A172 (cell line): Measurements from ENCODE around the gene DUSP11. TPM values are rescaled to one million over a fixed set of nuclear protein-coding genes. Genes with fewer than 3 reads are reported as not detected.
A peak's percentile ranks its signal among the peaks of the same experiment; 100 is the strongest.
"Not testable (repeated sequence)": the region's sequence is repeated elsewhere in the genome, so short reads cannot be mapped to it uniquely, and the experiment has no call there.

Experiments used
- DNase-seq: peaks from one replicate; pipeline ENCODE4 v3.0.0-alpha.2; 2015; ENCODE audit warnings: low spot score
- total RNA-seq: library from RNA; depleted of rRNA; stranded (reverse); fragments of >200 nt; shearing (Covaris generic); gene quantifications from 2 replicates; pipeline ENCODE4 v1.2.3, GENCODE V29; 2014; rRNA removed

Gene DUSP11
- total RNA-seq: 41.0 and 43.7 TPM in 2 replicates

DNA sequence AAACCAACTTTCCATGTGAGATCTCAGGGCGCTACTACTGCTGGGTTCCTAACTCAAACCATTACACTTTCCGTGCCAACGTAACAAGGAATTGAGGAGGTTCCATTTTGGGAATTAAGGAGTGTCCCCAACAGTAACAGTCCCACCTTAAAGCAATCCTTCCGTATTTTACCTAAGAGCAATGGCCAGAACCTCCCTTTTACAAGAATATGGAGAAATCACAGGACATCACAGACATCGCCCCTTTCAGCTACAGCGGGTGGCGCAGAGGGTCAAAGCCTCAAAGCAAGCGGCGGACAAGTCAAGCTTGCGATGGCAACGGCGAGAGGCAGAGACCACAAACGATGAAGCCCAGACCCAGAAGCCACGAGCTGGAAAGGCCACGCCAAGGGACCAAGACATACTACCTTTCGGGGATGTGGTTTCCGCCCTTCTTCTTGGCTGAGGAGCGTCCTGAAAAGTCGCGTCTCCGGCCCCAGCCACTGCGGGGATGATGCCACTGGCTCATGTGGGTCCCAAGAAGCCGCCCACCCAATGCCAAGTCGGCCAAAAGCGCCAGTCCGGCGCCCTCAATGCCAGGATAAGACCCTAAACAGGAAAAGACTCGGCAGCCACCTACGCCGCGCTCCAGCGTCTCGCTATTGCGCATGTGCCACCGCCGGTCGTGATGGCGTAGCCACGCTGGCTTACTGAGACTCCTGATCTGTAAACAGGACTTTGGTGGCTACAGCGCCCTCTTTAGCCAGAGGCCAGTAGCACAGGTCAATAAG is at the start of gene DUSP11:
DUSP11 (minus strand) TSS at position 637 of the 770 bp plus-strand sequence; CDS start at position 508, 129 bp downstream.
- DNase-seq: peak; percentile 92

DNA sequence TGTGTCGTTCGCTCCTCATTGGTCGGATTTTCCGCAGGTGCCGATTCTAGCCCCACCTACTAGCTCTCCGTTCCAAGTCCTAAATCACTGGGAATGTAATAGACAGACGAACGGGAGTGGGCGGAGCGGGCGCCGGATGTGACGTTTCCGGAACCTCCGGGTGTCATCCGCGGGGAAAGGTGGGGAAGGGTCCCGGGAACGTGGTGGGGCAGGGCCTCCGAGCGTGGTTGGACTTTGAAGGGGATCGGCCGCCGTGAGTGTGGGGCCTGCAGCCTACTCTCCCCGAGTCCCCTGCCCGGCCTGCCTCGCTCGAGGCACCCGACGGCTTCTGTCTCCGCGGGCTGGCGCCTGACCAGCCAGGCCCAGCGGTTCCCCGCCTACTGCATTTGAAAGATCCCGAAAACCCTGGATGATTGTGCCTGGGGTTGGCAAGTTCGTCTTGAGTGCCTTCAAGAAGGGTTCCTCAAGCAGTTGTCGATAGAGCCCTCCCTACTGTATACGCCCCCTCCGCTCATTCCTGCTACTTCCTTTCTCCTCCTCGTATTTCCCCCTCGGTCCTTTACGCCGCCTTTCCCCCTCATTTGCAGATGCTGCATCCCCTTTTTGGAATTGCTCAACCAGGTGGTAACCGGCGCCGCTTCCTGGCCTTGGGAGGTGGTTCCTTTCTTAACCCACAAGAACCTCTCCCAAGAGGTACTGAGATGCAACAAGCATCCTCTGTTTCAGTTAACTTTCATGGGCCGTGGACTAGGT is 49.1 kb upstream of the DUSP11 start, which contains the start of gene STAMBP:
STAMBP (plus strand) TSS at position 144 of the 753 bp plus-strand sequence. CDS start 1,896 bp downstream, outside the sequence.
- peak; percentile 71 for DNase-seq

DNA sequence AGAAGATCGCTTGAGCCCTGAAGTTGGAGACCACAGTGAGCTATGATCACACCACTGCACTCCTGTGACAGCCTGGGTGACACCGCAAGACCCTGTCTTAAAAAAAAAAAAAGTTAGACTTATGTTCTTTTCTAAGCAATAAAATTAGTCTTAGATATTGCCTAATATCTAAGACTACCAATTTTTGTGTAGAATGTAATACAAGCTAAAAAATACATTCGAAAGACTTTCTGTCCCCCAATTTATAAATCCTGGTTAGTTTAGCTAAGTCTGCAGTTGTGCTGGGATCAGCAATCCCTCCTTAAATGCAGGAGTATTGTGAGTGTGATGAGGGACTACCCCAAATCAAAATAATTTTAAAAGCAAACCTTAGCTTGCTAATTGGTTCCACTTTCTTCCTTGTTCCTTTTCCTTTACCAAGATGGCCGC is 48.5 kb upstream of the DUSP11 start:
- DNase-seq: no peak

DNA sequence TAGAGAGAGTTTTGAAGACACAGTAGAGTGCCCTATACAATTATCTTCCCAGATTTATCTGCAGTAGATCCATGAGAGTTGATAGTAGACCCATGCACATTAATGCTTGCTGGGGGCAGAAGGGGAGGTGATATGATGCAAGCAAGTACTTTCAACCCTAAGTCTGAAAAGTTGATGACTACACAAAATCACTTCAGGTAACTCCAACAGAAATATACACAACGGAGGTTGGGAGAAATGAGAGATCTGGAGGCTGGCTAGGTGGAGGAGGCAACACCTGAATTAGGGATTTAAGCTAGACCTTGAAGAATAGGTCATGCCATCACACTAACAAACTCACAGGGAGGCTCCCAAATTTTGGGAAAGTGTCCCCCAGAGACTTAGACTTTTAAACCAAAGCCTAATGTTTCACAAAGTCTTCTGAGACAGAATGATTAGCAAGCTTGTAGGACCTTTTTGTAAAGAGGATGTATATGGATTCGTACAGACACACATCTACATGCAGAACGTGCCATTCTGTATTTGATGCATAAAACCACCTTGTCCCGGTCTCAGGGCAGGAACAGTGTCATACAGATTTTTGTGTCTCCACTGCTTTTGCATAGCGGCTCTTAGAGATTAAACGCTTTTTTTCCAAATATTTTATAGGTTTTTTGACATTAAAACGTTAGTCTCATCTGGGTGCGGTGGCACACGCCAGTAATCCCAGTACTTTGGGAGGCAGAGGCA is 47.9 kb upstream of the DUSP11 start:
- DNase-seq: no peak

DNA sequence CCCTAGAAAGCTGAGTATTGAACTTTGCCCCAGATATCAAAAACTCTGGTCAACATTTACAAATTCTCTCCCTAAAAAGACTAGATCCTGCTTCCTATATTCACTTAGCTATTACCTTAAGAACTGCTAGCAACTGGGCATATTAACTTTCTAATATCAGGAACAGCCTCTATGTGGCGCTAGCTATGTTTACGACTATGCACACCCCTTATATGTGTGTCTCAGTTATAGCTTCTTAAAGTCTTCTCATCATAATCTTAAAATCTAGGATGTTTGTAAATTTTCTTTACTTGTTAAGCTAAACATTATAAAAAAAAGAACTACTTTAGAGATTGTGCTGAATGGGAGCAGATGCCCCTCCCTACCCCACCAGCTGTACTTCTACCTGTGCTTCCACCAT is 47.1 kb upstream of the DUSP11 start:
- DNase-seq: peak; percentile 55

DNA sequence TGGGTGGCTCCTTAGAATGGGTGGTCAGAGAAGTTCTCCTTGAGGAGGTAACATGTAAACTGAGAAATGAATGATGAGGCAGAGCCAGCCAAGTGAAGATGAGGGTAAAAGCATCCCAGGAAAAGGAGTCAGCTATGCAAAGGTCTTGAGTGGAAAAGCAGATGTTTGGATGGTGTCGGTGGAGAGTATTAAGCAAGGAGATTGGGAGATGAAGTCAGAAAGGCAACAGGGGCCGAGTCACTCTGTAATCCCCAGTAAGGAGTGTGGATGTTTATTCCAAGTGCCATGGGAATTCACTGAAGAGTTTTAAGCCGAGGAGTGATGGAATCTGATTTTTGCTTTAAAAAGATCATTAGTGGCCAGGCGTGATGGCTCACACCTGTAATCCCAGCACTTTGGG is 45.5 kb upstream of the DUSP11 start:
- DNase-seq: no peak

DNA sequence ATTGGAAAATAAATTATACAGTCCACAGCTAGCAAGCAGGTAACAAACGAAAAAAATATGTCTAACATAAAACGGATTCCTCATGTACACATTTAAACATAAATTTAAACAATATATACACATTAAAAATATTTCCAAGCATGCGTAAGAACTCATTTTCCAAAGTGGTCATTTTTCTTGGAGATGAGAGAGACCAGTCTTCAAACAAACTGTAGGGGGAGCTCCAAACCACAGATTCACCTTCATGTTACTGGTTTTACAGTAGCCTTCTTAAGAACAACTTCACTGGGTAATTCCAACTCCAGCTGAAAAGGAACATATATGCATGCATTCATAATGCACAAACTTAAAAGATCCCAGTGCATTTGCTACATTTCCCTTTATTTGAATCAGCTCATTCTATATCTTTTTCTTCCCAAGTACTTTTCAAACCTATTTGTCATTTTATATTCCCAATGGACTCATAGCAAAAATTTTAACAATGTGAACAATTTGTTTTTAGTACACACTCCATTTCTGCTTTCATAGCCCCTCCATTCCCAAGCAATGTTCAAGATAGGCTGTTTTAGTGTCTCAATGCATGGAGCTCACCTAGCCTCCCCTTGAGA is 44.1 kb upstream of the DUSP11 start:
- DNase-seq: peak; percentile 79

DNA sequence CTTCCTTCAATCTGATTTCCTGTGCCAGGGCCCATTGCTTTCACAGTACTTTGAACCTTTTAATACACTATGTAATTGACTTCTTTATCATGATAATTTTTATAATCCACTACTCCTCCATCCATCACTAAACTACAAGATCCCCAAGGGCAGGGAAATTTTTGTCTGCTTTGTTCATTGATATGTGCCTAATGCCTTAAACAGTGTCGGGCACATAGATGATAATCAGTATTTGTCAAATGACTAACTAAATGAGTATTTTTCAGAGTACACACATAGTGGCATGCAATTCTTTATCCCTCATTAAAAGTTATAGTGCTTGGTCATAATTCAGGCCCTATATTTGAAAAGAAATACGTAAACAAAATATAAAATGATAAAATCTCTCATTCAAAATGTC is 43.5 kb upstream of the DUSP11 start:
- no peak for DNase-seq

DNA sequence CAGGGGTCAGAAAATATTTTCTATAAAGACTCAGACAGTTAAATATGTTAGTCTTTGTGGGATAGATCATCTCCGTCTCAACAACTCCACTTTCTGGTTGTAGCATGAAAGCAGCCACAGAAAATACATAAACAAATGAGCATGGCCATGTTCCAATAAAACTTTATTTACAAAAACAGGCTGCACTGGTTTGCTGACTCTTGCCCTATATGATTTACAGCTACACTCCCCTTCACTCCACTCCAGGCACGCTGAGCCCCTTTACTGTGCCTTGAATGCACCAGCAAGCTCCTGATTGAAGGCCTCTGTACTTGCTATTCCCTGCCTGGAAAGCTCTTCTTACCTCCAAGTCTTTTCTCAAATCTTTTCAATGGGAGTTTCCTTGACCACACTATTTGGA is 43.1 kb upstream of the DUSP11 start:
- DNase-seq: no peak

DNA sequence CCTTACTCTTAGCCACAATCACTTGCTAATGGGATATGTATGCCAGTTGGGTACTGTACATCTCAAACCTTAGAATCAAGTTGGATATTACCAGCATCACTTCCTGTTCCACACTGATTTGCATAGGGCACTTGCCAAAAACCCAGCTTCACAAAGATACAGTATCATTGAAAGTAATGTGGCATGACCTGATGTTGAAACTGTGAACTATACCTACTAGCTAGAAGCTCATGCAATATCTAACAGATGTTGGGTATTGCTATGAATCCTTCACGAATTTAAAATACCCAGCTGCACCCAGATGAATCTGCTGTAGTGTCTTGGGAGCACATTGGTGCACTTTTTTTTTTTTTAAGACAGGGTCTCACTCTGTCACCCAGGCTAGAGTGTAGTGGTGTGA is 42.4 kb upstream of the DUSP11 start:
- no peak for DNase-seq

DNA sequence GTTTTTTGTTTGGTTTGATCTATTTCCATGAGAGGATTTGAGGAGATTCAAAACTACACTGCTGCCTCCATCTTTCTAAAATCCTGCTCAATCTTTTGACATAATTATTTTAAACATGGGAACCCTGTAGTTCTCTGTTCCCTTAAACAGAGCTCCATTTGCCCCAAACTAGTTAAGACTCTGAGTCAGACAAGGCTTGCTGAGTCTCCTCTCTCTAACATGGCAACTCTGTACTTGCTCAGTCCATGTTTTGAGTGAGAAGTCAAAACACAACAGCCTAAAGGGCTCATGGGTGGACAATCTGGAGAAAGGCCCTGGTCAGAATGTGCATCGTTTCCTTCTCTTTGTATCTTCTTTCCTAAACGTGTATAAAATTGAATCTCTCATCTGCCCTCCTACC is 41.8 kb upstream of the DUSP11 start:
- no peak for DNase-seq

DNA sequence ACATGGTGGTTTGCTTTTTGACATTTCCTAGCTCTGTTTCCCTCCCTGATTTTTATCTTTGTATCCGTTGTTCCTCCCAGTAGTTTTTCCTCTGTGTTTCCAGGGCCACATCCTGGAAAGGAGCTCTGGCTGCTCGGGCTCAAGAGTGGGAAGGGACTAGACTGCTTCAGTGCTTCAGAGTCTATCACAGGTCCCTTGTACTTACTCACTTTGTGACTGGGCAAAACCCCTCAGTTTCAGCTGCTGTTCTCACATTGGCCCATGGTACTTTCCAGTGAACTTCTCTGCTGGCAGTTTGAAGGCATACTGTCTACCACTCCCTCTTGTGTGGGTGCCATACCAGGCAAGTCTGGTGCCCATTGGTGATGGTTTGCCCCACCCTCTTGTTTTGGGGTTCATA is 41.3 kb upstream of the DUSP11 start:
- DNase-seq: no peak

DNA sequence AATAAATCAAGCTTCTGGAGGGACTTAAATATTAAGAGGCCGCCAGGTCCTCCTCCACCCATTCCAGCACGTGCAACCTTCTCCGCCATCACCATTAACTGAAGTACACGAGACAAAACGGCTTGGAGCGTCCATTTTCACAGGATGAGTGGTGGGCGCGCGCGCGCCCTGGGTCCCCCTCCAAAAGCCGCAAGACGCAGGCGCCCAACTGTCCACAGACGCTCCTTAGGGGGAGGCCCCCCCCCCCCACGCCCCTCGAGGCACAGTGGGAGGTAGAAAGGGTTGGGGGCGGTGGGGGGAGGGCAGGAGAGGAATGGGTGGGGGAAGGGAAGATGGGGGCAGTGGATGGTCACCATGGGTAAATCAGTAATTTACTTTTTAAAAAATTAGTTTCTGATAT is 38.4 kb upstream of the DUSP11 start:
- no peak for DNase-seq

DNA sequence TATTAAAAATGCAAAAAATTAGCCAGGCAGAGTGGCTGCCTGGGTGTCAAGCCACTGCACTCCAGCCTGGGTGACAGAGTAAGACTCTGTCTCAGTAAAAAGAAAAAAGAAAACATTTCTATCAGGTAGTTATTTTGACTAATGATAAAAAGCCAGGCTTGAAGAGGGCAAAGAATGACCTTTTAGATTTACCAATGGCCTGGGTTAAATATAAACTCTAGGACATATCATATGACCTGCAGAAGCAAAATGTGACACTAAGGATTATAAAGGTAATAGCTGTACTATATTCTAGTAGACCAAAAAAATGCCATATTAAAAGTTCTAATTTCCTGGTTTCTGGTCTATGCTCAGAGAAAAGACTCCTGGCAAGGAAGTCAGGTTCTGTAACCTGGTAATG is 32.7 kb upstream of the DUSP11 start:
- DNase-seq: no peak

DNA sequence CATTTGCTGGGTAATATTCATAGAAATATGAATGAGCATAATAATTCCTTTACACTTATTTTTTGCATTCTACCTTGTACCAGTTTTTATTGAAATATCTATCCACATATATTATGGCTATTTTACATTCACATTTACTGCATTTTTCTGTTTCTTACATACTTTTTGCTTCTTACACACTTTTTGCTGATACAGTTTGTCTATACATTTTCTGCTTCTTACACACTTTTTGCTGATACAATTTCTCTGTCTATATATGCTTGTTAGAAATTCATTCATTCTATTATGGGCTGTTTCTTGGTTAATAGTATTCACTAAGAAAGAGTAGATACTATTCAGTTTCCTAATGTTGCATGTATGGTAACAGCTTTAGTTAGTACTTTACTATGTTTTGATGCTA is 32.0 kb upstream of the DUSP11 start:
- DNase-seq: no peak

DNA sequence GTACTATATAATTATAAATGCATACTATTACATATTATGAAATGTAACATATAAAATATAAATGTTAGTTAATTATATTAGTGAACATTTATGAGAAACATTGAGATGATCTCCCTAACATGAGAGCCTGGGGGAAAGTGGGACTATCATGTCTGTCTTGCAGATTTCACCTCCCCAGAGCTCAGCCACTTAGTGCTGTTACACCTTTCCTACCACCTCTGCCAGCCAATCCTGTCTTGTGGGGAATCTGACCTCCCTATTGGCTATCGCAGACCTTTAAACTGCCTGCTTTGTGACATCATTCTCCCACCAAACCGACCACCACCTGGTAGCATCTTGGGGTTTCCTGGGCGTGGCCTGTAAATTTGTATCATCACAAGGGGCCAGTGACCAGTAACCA is 4.0 kb upstream of the DUSP11 start, which contains the start of gene C2orf78:
C2orf78 (plus strand) TSS at position 301 of the 400 bp plus-strand sequence. CDS start 127 bp downstream, outside the sequence.
- DNase-seq: not testable (repeated sequence)

DNA sequence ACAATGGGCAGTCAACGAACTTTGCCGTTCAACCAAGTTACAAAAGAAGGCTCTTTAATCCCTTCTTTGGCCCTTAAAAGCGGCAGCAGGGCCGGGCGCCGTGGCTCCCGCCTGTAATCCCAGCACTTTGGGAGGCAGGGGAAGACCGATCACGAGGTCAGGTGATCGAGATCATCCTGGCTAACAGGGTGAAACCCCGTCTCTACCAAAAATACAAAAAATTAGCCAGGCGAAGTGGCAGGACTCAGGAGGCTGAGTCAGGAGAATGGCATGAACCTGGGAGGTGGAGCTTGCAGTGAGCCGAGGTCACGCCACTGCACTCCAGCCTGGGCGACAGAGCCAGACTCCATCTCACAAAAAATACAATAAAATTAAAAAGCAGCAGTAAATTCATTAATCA is 3.5 kb upstream of the DUSP11 start:
- DNase-seq: peak; percentile 48

DNA sequence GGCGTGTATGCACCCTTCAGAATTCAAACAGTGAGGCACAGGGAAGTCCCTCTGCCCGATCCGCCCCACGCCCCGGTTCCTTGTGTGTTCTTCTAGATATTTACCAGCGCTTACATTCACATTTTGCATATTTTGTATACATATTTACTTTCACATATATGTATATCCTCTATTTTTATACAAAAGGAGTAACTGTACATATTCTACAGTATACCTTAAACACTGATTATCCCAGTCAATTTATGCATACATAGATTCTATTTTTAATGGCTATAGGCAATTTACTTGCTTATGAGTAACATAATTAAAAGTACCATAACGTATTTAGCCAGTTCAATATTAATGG is 307 bp upstream of the DUSP11 start:
- no peak for DNase-seq

DNA sequence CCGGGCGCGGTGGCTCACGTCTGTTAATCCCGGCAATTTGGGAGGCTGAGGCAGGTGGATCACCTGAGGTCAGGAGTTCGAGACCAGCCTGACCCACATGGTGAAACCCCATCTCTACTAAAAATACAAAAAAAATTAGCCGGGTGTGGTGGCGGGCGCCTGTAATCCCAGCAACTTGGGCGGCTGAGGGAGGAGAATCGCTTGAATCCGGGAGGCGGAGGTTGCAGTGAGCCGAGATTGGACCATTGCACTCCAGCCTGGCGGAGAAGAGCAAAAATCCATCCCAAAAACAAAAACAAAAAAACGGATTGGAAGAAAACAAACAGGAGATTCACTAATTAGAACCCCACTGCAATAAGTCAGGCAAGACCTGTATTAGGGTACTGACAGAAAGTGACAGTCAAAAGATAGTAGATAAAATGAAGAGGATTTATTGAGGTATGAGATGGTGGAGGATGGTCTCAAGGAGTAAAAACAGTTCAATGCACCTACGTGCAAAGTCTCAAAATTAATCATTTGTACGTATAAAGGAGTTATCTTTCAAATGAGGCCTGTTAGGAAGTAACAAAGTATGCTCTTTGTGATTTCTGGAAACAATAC is 936 bp downstream of the DUSP11 start:
- DNase-seq: not testable (repeated sequence)

DNA sequence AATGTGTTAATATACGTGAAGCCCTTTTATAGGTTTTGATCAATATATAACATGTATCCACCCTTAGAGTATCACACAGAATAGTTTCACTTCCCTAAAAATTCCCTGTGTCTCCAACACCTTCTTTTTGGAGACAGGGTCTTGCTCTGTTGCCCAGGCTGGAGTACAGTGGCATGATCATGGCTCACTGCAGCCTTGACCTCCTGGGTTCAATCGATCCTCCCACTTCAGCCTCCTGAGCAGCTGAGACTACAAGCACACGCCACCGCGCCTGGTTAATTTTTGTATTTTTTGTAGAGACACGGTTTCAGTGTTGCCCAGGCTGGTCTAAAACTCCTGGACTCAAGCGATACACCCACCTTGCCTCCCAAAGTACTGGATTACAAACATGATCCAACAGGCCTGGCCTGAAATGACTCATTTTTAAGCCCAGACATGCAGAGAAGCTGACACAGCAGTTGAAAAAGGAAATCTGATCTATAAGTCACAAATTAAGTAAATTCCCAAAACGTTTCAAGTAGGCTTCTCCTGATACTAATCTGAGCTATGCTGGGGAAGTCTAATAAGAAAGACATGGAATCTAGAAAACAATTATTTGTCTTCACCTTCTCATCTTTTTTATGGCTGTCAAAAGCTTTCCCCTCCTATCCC is 2.9 kb downstream of the DUSP11 start:
- no peak for DNase-seq

DNA sequence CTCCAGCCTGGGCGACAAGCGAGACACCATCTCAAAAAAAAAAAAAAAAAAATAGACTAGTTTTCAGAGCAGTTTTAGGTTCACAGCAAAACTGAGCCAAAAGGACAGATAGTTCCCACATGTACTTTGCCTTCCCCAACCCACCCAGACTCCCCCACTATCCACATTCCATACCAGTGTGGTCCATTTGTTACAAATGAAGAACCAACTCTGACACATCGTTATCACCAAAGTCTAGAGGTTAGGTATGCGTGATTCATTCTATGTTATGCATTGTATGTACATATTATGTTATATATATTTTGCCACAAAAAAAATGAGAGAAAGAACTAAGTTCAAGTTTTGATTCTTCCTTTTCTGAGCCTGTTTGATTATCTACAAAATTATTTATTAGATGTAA is 3.5 kb downstream of the DUSP11 start:
- no peak for DNase-seq
